HG02759 (cell line): ENCODE results near the gene DDOST.
"Not testable (repeated sequence)": the region's sequence is repeated elsewhere in the genome, so short reads cannot be mapped to it uniquely, and the experiment has no call there.

Experiments
- ATAC-seq: cut with Tn5 transposase; IDR thresholded peaks from one replicate; pipeline ENCODE4 v1.9.1; 2021; ENCODE audit warnings: mild to moderate bottlenecking, moderate library complexity; ENCODE audit not compliant: unreplicated experiment

The DDOST gene

GRCh38 chr1:20626524-20626923, 34.6 kb downstream of the DDOST start:
- ATAC-seq: no peak

- no peak for ATAC-seq
Observed at GRCh38 chr1:20626098-20626427, 35.1 kb downstream of the DDOST start.

- ATAC-seq: no peak
Observed at GRCh38 chr1:20625176-20626097, 35.7 kb downstream of the DDOST start.

GRCh38 chr1:20624709-20625108, 36.5 kb downstream of the DDOST start:
- no peak for ATAC-seq

- no peak for ATAC-seq
Observed at GRCh38 chr1:20621012-20621411, 40.2 kb downstream of the DDOST start.

- ATAC-seq: no peak
Observed at GRCh38 chr1:20619999-20620398, 41.2 kb downstream of the DDOST start.

GRCh38 chr1:20618550-20618949, 42.6 kb downstream of the DDOST start:
- ATAC-seq: no peak

GRCh38 chr1:20616847-20617487, 44.2 kb downstream of the DDOST start:
- no peak for ATAC-seq

- no peak for ATAC-seq
Observed at GRCh38 chr1:20615946-20616846, 45.0 kb downstream of the DDOST start.

- no peak for ATAC-seq
Observed at GRCh38 chr1:20614131-20614579, 47.0 kb downstream of the DDOST start.

- no peak for ATAC-seq
Observed at GRCh38 chr1:20612221-20612746, 48.9 kb downstream of the DDOST start.

- no peak for ATAC-seq
Observed at GRCh38 chr1:20611652-20612051, 49.5 kb downstream of the DDOST start.

GRCh38 chr1:20610970-20611369, 50.2 kb downstream of the DDOST start:
- no peak for ATAC-seq

GRCh38 chr1:20609541-20609940, 51.6 kb downstream of the DDOST start:
- no peak for ATAC-seq

GRCh38 chr1:20606801-20607570, 54.2 kb downstream of the DDOST start:
- not testable (repeated sequence) for ATAC-seq

GRCh38 chr1:20604678-20605077, 56.5 kb downstream of the DDOST start:
- no peak for ATAC-seq

- no peak for ATAC-seq
Observed at GRCh38 chr1:20603504-20604464, 57.4 kb downstream of the DDOST start.

- ATAC-seq: no peak
Observed at GRCh38 chr1:20602851-20603450, 58.2 kb downstream of the DDOST start.
